K562 (cell line): ENCODE data around the gene RHAG. TPM values are rescaled to one million over a fixed set of nuclear protein-coding genes. Genes with fewer than 3 reads are reported as not detected.

ENCODE experiments used
- CEBPZ ChIP-seq: fragments of 150-350 bp; IDR thresholded peaks from 2 replicates; pipeline ENCODE4 v1.6.1; 2014; ENCODE audit warnings: low read depth, mild to moderate bottlenecking, low read length, borderline replicate concordance
- EGR1 ChIP-seq: fragments of 450-650 bp; conservative IDR thresholded peaks from 2 replicates; pipeline ENCODE4 v1.6.1; 2017; ENCODE audit warnings: mild to moderate bottlenecking
- ETV5 ChIP-seq: sonication (generic); formaldehyde crosslinking; IDR thresholded peaks from 2 replicates; pipeline ENCODE4 v1.4.0; 2020; ENCODE audit warnings: low read depth, mild to moderate bottlenecking, missing genetic modification reagents
- HMG20B ChIP-seq: fragments of 250-450 bp; sonication (Bioruptor Pico); IDR thresholded peaks from 2 replicates; pipeline ENCODE4 v1.5.0; 2021; ENCODE audit warnings: mild to moderate bottlenecking
- MIER1 ChIP-seq: fragments of 450-650 bp; IDR thresholded peaks from 2 replicates; pipeline ENCODE4 v1.6.1; 2016; ENCODE audit warnings: antibody characterized with exemption, mild to moderate bottlenecking, low read depth
- POLR2H ChIP-seq: IDR thresholded peaks from 2 replicates; pipeline ENCODE4 v1.6.1; 2016; ENCODE audit warnings: missing genetic modification characterization, low read depth, mild to moderate bottlenecking, control low read depth, missing compliant biosample characterization, moderate library complexity
- XRCC5 ChIP-seq: fragments of 200-400 bp; formaldehyde crosslinking; IDR thresholded peaks from 2 replicates; pipeline ENCODE4 v1.6.1; 2017; ENCODE audit warnings: low read depth, mild to moderate bottlenecking, low read length
- ZNF274 ChIP-seq: IDR thresholded peaks from 2 replicates; pipeline ENCODE4 v1.6.1; 2011; ENCODE audit warnings: low read depth, mild to moderate bottlenecking, low read length, moderate library complexity, borderline replicate concordance
- ZNF408 ChIP-seq: fragments of 250-450 bp; sonication (Bioruptor Pico); IDR thresholded peaks from 2 replicates; pipeline ENCODE4 v1.4.0; 2020; ENCODE audit warnings: low read depth, mild to moderate bottlenecking, moderate library complexity
- ZNF592 ChIP-seq: fragments of 450-650 bp; IDR thresholded peaks from 2 replicates; pipeline ENCODE4 v1.6.1; 2017; ENCODE audit warnings: antibody characterized with exemption, mild to moderate bottlenecking
- polyA plus RNA-seq, 8 experiments: library from polyadenylated mRNA; depleted of rRNA in 4 of 8; stranded (reverse) in 5 of 8; unstranded in 3 of 8; fragments of >200 nt; fragmentation: Nextera tagmentation in 2 of 8; fragmentation: Illumina TruSeq in 1 of 8; extraction: Ambion mirVana in 2 of 8; extraction: Trizol in 1 of 8; gene quantifications; 2 replicates each; pipeline versions ENCODE4 v1.2.1 to v1.2.3, GENCODE V29; 2011 to 2014; ENCODE audit warnings: inconsistent platforms in 1 of 8, missing spikeins in 1 of 8
- total RNA-seq, 7 experiments: library from RNA; depleted of rRNA in 6 of 7; stranded (reverse); fragments of >200 nt in 6 of 7; fragmentation: Illumina TruSeq in 2 of 7; extraction: Trizol in 2 of 7; gene quantifications; 2 replicates each; pipeline versions ENCODE4 v1.2.1 to v1.2.3, GENCODE V29; 2011 to 2021; ENCODE audit warnings: low replicate concordance in 1 of 7
- TF ChIP-seq, protein P1 (sequence below), 2 experiments: IDR thresholded peaks; 2 replicates each; pipeline ENCODE4 v1.6.1; 2012; ENCODE audit warnings: improper control_type of control experiment in 2 of 2, low read depth in 2 of 2, low read length in 2 of 2, borderline replicate concordance in 1 of 2
- TF ChIP-seq, protein P2 (sequence below): fragments of 250-450 bp; sonication (Bioruptor Pico); IDR thresholded peaks from 2 replicates; pipeline ENCODE4 v1.4.0; 2020; ENCODE audit warnings: mild to moderate bottlenecking, moderate library complexity

RHAG gene
- total and polyA plus RNA-seq, 9 of the 15 experiments (the other 6 are each of a cell fraction or from before 2014, with no cell fraction given) = 290 to 1,202 (median 505) TPM

DNA sequence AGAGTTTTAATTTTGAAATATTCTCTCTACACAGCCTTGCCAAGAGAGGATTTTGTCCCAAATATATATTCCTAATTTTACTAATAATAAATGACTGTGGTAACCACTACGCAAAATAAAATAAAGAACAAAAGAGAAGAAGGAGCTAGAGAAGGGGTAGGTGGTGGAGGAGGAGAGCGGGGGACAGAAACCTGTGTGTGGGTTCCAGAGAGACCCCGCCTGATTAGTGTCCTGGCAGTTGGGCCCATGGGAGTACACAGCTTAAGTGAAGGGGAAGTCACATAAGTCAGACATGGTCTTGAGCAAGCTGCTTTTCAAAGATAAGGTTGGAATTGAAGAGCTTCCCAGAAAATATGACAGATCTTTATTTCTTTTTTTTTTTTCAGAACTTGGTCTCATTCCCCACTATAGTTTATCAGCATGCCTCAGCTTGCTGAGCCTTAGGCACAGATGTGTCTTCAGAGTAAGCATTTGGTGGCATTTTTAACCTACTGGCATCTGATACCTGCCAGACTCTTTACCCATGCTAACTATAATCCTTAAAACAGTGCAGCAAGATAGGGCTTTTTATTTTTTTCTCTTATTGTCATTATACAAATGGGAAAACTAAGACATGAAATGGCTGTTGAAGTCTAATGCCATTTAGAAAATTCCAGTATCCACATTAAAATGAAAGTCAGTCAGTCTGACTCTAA, 9.6 kb upstream of the RHAG start (continued):
- TF ChIP-seq, protein P1, sequence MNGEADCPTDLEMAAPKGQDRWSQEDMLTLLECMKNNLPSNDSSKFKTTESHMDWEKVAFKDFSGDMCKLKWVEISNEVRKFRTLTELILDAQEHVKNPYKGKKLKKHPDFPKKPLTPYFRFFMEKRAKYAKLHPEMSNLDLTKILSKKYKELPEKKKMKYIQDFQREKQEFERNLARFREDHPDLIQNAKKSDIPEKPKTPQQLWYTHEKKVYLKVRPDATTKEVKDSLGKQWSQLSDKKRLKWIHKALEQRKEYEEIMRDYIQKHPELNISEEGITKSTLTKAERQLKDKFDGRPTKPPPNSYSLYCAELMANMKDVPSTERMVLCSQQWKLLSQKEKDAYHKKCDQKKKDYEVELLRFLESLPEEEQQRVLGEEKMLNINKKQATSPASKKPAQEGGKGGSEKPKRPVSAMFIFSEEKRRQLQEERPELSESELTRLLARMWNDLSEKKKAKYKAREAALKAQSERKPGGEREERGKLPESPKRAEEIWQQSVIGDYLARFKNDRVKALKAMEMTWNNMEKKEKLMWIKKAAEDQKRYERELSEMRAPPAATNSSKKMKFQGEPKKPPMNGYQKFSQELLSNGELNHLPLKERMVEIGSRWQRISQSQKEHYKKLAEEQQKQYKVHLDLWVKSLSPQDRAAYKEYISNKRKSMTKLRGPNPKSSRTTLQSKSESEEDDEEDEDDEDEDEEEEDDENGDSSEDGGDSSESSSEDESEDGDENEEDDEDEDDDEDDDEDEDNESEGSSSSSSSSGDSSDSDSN (IDR thresholded peaks at IDR 0.05; ENCODE audit: borderline replicate concordance in 1 of 2, low read depth in 2 of 2, low read length in 2 of 2) = no peak; a peak in 1 of 4 replicates
- no peak; the same call in 1 of the 2 replicates for TF ChIP-seq MIER1
- peak; percentile 85; the same call in 1 of the 2 replicates for TF ChIP-seq ETV5 (CRISPR knock-in tag)
- TF ChIP-seq, protein P2, sequence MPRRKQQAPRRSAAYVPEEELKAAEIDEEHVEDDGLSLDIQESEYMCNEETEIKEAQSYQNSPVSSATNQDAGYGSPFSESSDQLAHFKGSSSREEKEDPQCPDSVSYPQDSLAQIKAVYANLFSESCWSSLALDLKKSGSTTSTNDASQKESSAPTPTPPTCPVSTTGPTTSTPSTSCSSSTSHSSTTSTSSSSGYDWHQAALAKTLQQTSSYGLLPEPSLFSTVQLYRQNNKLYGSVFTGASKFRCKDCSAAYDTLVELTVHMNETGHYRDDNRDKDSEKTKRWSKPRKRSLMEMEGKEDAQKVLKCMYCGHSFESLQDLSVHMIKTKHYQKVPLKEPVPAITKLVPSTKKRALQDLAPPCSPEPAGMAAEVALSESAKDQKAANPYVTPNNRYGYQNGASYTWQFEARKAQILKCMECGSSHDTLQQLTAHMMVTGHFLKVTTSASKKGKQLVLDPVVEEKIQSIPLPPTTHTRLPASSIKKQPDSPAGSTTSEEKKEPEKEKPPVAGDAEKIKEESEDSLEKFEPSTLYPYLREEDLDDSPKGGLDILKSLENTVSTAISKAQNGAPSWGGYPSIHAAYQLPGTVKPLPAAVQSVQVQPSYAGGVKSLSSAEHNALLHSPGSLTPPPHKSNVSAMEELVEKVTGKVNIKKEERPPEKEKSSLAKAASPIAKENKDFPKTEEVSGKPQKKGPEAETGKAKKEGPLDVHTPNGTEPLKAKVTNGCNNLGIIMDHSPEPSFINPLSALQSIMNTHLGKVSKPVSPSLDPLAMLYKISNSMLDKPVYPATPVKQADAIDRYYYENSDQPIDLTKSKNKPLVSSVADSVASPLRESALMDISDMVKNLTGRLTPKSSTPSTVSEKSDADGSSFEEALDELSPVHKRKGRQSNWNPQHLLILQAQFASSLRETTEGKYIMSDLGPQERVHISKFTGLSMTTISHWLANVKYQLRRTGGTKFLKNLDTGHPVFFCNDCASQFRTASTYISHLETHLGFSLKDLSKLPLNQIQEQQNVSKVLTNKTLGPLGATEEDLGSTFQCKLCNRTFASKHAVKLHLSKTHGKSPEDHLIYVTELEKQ (CRISPR knock-in tag) = no peak
- TF ChIP-seq POLR2H (tag) = peak; percentile 34; the same call in 1 of the 2 replicates
- TF ChIP-seq CEBPZ = no peak
- peak; percentile 78; the same call in 1 of the 2 replicates for TF ChIP-seq ZNF274
- no peak for TF ChIP-seq ZNF408 (CRISPR knock-in tag)
- peak; percentile 98 for TF ChIP-seq EGR1
- peak; percentile 92 for TF ChIP-seq ZNF592
- no peak for TF ChIP-seq XRCC5
- no peak for TF ChIP-seq HMG20B
